ENCODE results near the gene ADGRF1. TPM values are rescaled to one million over a fixed set of nuclear protein-coding genes. Genes with fewer than 3 reads are reported as not detected.

The ADGRF1 gene
- total and polyA plus RNA-seq, 2 donors (not counting 3 experiments of a cell fraction or from before 2014, with no cell fraction given) = not detected

DNA sequence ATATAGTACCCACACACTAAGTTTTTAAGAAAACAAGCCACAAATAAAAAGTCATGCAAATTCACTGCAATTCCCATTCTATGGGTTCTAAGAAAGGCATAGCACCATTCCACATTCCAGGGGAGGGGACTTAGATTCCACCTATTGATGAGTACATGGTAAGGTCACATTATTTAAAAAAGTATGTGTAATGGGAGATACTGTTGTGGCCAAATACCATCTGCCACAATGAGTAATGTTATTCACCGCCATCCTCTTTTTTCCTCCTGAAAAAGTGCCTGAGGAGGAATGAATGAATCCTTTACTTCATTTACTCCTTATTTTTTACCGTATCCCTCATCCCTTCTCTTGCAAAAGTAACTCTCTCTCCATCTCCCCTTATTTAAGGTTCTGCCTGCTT is 27.0 kb upstream of the ADGRF1 start:
- no TSS peak for BruUV-seq (replicated peaks)
- POLR2A ChIA-PET = no interaction called here

GRCh38 chr6:47066418-47066817 is 24.3 kb upstream of the ADGRF1 start:
- no peak overlapping the region for H3K4me3 ChIP-seq (replicated peaks in 1 of 3; ENCODE audit: insufficient read depth in 1 of 3, low read depth in 1 of 3, low read length in 3 of 3)
- no peaks in the 10 kb centered on the region for H3K36me3 ChIP-seq (ENCODE audit: control insufficient read depth in 2 of 2, extremely low read depth in 1 of 2, insufficient read depth in 2 of 2, low read length in 2 of 2)
- intact Hi-C loops (cut with micrococcal nuclease) = no loop called here
- H2AFZ ChIP-seq (ENCODE audit: low read depth, low read length) = no peak overlapping the region
- FAIRE-seq (no peak), DNase-seq (ENCODE audit: low read depth, low spot score) (no peak)
- BruUV-seq (replicated peaks) = no TSS peak
- H3K9me1 ChIP-seq (replicated peaks; ENCODE audit: control insufficient read depth, extremely low read depth, insufficient read depth, low read length) = no peaks in the 10 kb centered on the region
- no peaks in the 10 kb centered on the region for H4K20me1 ChIP-seq (replicated peaks; ENCODE audit: control insufficient read depth, extremely low read depth, insufficient read depth, low read length)
- H3K27ac ChIP-seq (ENCODE audit: insufficient read depth, low read depth, low read length) = no peak overlapping the region
- no peak for TF ChIP-seq GATA2 (IDR thresholded peaks at IDR 0.05; ENCODE audit: insufficient read depth, insufficient read length, low read depth, low read length)
- TF ChIP-seq MYC (IDR thresholded peaks at IDR 0.05; ENCODE audit: low read depth, low read length) = no peak
- TF ChIP-seq, protein P1, sequence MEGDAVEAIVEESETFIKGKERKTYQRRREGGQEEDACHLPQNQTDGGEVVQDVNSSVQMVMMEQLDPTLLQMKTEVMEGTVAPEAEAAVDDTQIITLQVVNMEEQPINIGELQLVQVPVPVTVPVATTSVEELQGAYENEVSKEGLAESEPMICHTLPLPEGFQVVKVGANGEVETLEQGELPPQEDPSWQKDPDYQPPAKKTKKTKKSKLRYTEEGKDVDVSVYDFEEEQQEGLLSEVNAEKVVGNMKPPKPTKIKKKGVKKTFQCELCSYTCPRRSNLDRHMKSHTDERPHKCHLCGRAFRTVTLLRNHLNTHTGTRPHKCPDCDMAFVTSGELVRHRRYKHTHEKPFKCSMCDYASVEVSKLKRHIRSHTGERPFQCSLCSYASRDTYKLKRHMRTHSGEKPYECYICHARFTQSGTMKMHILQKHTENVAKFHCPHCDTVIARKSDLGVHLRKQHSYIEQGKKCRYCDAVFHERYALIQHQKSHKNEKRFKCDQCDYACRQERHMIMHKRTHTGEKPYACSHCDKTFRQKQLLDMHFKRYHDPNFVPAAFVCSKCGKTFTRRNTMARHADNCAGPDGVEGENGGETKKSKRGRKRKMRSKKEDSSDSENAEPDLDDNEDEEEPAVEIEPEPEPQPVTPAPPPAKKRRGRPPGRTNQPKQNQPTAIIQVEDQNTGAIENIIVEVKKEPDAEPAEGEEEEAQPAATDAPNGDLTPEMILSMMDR (IDR thresholded peaks at IDR 0.05; ENCODE audit: extremely low read depth in 1 of 2, insufficient read depth in 1 of 2, low read depth in 1 of 2, low read length in 2 of 2) = no peak
- TF ChIP-seq POLR2AphosphoS5 (IDR thresholded peaks at IDR 0.05; ENCODE audit: insufficient read depth, low read depth, low read length) = no peak
- TF ChIP-seq EZH2 (IDR thresholded peaks at IDR 0.05; ENCODE audit: borderline replicate concordance, low read depth, low read length, severe bottlenecking) = no peak
- no peak for TF ChIP-seq FOS (IDR thresholded peaks at IDR 0.05; ENCODE audit: borderline replicate concordance, insufficient read depth, low read length)
- no peak for TF ChIP-seq JUN (IDR thresholded peaks at IDR 0.05; ENCODE audit: borderline replicate concordance, insufficient read depth, insufficient read length, low read depth)
- TF ChIP-seq MAX (IDR thresholded peaks at IDR 0.05; ENCODE audit: insufficient read depth, insufficient read length) = no peak
- TF ChIP-seq POLR2A (IDR thresholded peaks at IDR 0.05; ENCODE audit: low read depth, low read length) = no peak
- no peak overlapping the region for H3K9ac ChIP-seq (replicated peaks; ENCODE audit: extremely low read depth, insufficient read depth, low read length)
- H3K4me1 ChIP-seq (ENCODE audit: control insufficient read depth, extremely low read depth, insufficient read depth, low read length) = peaks cover 7% of the 10 kb centered on the region
- ChIA-PET POLR2A (no interaction called here), CTCF (interaction anchor here (1.1 to 2.0 kb wide), 4 partner anchors 9 to 656 kb away, joined by 3 to 6 read pairs (median 4); no protein-coding TSS in a partner anchor)
- no peaks in the 10 kb centered on the region for H3K9me3 ChIP-seq (replicated peaks; ENCODE audit: control insufficient read depth, insufficient read depth, low read length)
- dilution Hi-C loops (cut with MboI; ENCODE audit: extremely low pct_ligation_motif_present, low sequenced_read_pairs) = no loop called here
- H3K79me2 ChIP-seq (ENCODE audit: control insufficient read depth, insufficient read depth, low read length) = no peaks in the 10 kb centered on the region
- H3K4me2 ChIP-seq (ENCODE audit: insufficient read depth, low read length) = no peak overlapping the region
- no peaks in the 10 kb centered on the region for H3K27me3 ChIP-seq (ENCODE audit: control insufficient read depth in 2 of 2, insufficient read depth in 2 of 2, low read length in 2 of 2)

More for the DNA sequence above, 27.0 kb upstream of the ADGRF1 start:
- DNase-seq (ENCODE audit: low read depth, low spot score) (no peak), FAIRE-seq (no peak)
- Histone ChIP-seq H3K9me3 (replicated peaks; ENCODE audit: control insufficient read depth, insufficient read depth, low read length) (no peaks in the 10 kb centered on the region), H4K20me1 (replicated peaks; ENCODE audit: control insufficient read depth, extremely low read depth, insufficient read depth, low read length) (no peaks in the 10 kb centered on the region), H3K4me3 (replicated peaks in 1 of 3; ENCODE audit: insufficient read depth in 1 of 3, low read depth in 1 of 3, low read length in 3 of 3) (no peak overlapping the region), H3K4me2 (ENCODE audit: insufficient read depth, low read length) (no peak overlapping the region), H3K79me2 (ENCODE audit: control insufficient read depth, insufficient read depth, low read length) (no peaks in the 10 kb centered on the region), H3K36me3 (ENCODE audit: control insufficient read depth in 2 of 2, extremely low read depth in 1 of 2, insufficient read depth in 2 of 2, low read length in 2 of 2) (no peaks in the 10 kb centered on the region), H2AFZ (ENCODE audit: low read depth, low read length) (no peak overlapping the region), H3K9ac (replicated peaks; ENCODE audit: extremely low read depth, insufficient read depth, low read length) (no peak overlapping the region), H3K27ac (ENCODE audit: insufficient read depth, low read depth, low read length) (no peak overlapping the region), H3K27me3 (ENCODE audit: control insufficient read depth in 2 of 2, insufficient read depth in 2 of 2, low read length in 2 of 2) (no peaks in the 10 kb centered on the region), H3K9me1 (replicated peaks; ENCODE audit: control insufficient read depth, extremely low read depth, insufficient read depth, low read length) (no peaks in the 10 kb centered on the region), H3K4me1 (ENCODE audit: control insufficient read depth, extremely low read depth, insufficient read depth, low read length) (no peaks in the 10 kb centered on the region)
- dilution Hi-C loops (cut with MboI; ENCODE audit: extremely low pct_ligation_motif_present, low sequenced_read_pairs) (no loop called here), intact Hi-C loops (cut with micrococcal nuclease) (no loop called here)
- CTCF ChIA-PET = no interaction called here
- no peak for TF ChIP-seq POLR2AphosphoS5 (IDR thresholded peaks at IDR 0.05; ENCODE audit: insufficient read depth, low read depth, low read length)
- no peak for TF ChIP-seq FOS (IDR thresholded peaks at IDR 0.05; ENCODE audit: borderline replicate concordance, insufficient read depth, low read length)
